ENCODE results near the gene SCN1A. TPM values are rescaled to one million over a fixed set of nuclear protein-coding genes. Genes with fewer than 3 reads are reported as not detected.

Gene SCN1A
- total RNA-seq, 1 donor = 0.09 TPM

- TF ChIP-seq, protein P1, sequence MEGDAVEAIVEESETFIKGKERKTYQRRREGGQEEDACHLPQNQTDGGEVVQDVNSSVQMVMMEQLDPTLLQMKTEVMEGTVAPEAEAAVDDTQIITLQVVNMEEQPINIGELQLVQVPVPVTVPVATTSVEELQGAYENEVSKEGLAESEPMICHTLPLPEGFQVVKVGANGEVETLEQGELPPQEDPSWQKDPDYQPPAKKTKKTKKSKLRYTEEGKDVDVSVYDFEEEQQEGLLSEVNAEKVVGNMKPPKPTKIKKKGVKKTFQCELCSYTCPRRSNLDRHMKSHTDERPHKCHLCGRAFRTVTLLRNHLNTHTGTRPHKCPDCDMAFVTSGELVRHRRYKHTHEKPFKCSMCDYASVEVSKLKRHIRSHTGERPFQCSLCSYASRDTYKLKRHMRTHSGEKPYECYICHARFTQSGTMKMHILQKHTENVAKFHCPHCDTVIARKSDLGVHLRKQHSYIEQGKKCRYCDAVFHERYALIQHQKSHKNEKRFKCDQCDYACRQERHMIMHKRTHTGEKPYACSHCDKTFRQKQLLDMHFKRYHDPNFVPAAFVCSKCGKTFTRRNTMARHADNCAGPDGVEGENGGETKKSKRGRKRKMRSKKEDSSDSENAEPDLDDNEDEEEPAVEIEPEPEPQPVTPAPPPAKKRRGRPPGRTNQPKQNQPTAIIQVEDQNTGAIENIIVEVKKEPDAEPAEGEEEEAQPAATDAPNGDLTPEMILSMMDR (IDR thresholded peaks at IDR 0.05; ENCODE audit: insufficient read depth, low read length) = no peak
- no peak overlapping the region for H3K4me3 ChIP-seq (ENCODE audit: low read depth, low read length)
- DNase-seq (ENCODE audit: low read depth) = no peak
These were observed 311 bp upstream of the SCN1A start for GRCh38 chr2:166128156-166128505.

DNA sequence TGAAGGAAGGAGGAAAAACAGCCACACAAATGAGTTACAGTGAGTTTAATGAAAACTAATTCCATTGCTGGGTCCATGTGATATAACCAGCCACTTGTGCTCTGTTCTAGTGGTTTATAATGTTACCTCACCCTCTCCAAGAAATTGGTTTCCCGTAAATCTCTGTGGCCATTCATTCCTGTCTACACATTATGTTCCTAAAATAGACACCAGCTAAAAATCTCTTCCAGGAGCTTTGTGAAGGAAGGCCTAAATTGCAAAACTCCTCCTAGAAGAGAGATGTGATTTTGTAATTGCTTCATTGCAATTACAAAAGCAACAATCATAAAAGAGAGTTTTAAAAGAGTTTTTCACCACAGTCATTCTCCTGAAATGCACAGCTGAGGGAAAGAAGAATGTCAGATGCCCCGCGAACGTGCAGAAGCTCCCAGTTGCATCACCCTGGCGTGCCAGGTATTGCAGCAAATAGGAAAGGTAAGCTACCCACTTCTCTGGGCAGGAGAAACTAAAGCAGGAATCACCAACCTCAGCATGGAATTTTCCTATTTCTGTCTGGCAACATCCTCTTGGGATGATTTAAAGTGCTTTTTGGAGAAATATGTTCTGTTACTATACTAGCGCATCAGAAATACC is 1.7 kb downstream of the SCN1A start:
- no peak overlapping the region for H3K4me3 ChIP-seq (ENCODE audit: low read depth, low read length)
- DNase-seq (ENCODE audit: low read depth) = peak; percentile 61
- TF ChIP-seq, protein P1 (IDR thresholded peaks at IDR 0.05; ENCODE audit: insufficient read depth, low read length) = no peak

- peak; percentile 3 for DNase-seq (ENCODE audit: low read depth)
- H3K4me3 ChIP-seq (ENCODE audit: low read depth, low read length) = no peak overlapping the region
- TF ChIP-seq, protein P1 (IDR thresholded peaks at IDR 0.05; ENCODE audit: insufficient read depth, low read length) = no peak
These were observed 2.3 kb downstream of the SCN1A start for GRCh38 chr2:166125557-166125956.

GRCh38 chr2:166118180-166118579 is 9.6 kb downstream of the SCN1A start:
- no peak for DNase-seq (ENCODE audit: low read depth)
- TF ChIP-seq, protein P1 (IDR thresholded peaks at IDR 0.05; ENCODE audit: insufficient read depth, low read length) = no peak
- no peak overlapping the region for H3K4me3 ChIP-seq (ENCODE audit: low read depth, low read length)

DNA sequence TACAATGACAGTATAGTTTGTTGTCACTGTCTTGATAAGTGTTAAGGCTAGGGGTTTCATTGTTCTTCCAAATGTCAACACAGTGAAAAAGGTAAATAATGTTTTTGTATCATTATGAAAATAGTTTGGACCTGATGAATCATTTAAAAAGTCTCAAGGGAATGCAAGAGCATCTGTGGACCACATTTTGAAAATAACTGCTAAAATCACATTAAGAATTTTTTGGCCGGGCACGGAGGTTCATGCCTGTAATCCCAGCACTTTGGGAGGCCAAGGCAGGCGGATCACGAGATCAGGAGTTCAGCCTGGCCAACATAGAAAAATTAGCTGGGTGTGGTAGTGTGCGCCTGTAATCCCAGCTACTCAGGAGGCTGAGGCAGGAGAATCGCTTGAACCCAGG is 10.3 kb downstream of the SCN1A start:
- TF ChIP-seq, protein P1 (IDR thresholded peaks at IDR 0.05; ENCODE audit: insufficient read depth, low read length) = no peak
- H3K4me3 ChIP-seq (ENCODE audit: low read depth, low read length) = no peak overlapping the region
- no peak for DNase-seq (ENCODE audit: low read depth)

GRCh38 chr2:166115589-166115988 is 12.2 kb downstream of the SCN1A start:
- H3K4me3 ChIP-seq (ENCODE audit: low read depth, low read length) = no peak overlapping the region
- DNase-seq (ENCODE audit: low read depth) = no peak
- TF ChIP-seq, protein P1 (IDR thresholded peaks at IDR 0.05; ENCODE audit: insufficient read depth, low read length) = no peak

DNA sequence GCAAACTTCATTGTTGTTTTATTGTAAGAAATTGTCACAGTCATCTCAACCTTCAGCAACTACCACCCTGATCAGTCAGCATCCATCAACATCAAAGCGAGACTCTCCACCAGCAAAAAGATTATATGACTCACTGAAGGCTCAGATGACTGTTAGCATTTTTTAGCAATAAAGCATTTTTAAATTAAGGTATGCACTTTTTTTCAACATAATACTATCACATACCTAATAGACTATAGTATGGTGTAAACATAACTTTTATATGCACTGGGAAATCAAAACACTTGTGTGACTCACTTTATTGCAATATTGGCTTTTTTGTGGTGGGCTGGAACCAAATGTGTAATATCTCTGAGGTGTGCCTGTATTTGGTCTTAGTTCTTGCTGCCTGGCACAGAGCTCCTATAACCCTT is 15.6 kb downstream of the SCN1A start:
- TF ChIP-seq, protein P1 (IDR thresholded peaks at IDR 0.05; ENCODE audit: insufficient read depth, low read length) = no peak
- DNase-seq (ENCODE audit: low read depth) = no peak
- H3K4me3 ChIP-seq (ENCODE audit: low read depth, low read length) = no peak overlapping the region
